Mammary epithelial cell (primary cell): ENCODE data around the gene PLEKHG4B.

Experiments used
- EZH2 ChIP-seq: IDR thresholded peaks from 2 replicates; pipeline ENCODE4 v1.6.1; 2012; ENCODE audit warnings: low read length, inconsistent platforms, borderline replicate concordance
- TF ChIP-seq, protein P1 (sequence below), 2 donors: IDR thresholded peaks in 1 of 2; conservative IDR thresholded peaks in 1 of 2; 2 replicates each; pipeline ENCODE4 v1.5.1; 2011 to 2012; ENCODE audit warnings: inconsistent platforms in 2 of 2, low read length in 2 of 2, mild to moderate bottlenecking in 2 of 2, control low read depth in 1 of 2, low read depth in 1 of 2; ENCODE audit not compliant: insufficient read depth in 1 of 2; ENCODE audit errors: extremely low read depth in 1 of 2

DNA sequence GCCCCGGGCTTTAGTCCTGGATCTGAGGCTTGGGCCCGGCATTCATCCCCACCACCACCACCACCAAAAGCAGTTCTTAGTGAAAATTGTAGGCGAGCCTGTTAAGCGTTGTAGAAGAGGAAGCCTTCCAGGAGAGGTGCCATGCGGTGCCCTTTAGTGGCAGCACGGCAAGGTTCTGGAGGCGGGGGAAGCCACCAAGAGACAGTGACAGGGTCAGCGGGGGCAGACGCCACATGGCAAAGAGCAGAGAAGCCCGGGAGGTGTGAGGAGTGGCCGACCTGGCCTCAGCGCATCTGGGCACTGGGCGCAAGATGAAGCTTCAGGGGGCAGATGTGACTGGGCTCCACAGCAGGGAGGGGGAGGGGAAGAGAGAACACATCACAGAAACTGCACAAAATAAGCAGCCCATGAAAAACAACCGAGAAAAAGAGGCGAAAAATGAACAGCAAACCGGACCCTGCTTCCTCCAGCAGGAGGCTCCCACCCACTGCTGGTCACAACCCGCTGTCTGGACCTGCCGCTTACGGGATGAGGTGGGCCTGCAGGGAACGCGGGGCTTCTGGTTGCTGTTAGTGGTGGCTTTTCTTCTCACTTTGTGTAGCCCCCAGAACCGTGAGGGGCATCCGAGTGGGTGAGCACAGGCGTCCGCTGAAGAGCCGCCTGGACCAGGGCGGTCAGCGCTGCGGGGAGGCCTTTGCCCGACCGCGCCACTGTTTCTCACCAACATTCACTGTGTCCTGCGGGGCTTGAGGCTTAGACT is 103.6 kb downstream of the PLEKHG4B start:
- TF ChIP-seq, protein P1, sequence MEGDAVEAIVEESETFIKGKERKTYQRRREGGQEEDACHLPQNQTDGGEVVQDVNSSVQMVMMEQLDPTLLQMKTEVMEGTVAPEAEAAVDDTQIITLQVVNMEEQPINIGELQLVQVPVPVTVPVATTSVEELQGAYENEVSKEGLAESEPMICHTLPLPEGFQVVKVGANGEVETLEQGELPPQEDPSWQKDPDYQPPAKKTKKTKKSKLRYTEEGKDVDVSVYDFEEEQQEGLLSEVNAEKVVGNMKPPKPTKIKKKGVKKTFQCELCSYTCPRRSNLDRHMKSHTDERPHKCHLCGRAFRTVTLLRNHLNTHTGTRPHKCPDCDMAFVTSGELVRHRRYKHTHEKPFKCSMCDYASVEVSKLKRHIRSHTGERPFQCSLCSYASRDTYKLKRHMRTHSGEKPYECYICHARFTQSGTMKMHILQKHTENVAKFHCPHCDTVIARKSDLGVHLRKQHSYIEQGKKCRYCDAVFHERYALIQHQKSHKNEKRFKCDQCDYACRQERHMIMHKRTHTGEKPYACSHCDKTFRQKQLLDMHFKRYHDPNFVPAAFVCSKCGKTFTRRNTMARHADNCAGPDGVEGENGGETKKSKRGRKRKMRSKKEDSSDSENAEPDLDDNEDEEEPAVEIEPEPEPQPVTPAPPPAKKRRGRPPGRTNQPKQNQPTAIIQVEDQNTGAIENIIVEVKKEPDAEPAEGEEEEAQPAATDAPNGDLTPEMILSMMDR (conservative IDR thresholded peaks at IDR 0.05 in 1 of 2, IDR thresholded peaks at IDR 0.05 in 1 of 2; ENCODE audit: extremely low read depth in 1 of 2, insufficient read depth in 1 of 2, low read depth in 1 of 2, low read length in 2 of 2) = no peak
- TF ChIP-seq EZH2 = no peak
